ENCODE results near the gene IPO9. TPM values are rescaled to one million over a fixed set of nuclear protein-coding genes. Genes with fewer than 3 reads are reported as not detected.

The IPO9 gene
- total RNA-seq, 2 donors from 2014 or later = 10.7 to 15.6 TPM

GRCh38 chr1:201810466-201811216, 18.3 kb upstream of the IPO9 start:
- no peak for DNase-seq (ENCODE audit: low spot score)
- peaks cover 69% of the 10 kb centered on the region for H3K36me3 ChIP-seq
- TF ChIP-seq, protein P1, sequence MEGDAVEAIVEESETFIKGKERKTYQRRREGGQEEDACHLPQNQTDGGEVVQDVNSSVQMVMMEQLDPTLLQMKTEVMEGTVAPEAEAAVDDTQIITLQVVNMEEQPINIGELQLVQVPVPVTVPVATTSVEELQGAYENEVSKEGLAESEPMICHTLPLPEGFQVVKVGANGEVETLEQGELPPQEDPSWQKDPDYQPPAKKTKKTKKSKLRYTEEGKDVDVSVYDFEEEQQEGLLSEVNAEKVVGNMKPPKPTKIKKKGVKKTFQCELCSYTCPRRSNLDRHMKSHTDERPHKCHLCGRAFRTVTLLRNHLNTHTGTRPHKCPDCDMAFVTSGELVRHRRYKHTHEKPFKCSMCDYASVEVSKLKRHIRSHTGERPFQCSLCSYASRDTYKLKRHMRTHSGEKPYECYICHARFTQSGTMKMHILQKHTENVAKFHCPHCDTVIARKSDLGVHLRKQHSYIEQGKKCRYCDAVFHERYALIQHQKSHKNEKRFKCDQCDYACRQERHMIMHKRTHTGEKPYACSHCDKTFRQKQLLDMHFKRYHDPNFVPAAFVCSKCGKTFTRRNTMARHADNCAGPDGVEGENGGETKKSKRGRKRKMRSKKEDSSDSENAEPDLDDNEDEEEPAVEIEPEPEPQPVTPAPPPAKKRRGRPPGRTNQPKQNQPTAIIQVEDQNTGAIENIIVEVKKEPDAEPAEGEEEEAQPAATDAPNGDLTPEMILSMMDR (IDR thresholded peaks at IDR 0.05) = no peak

GRCh38 chr1:201813226-201813625, 15.7 kb upstream of the IPO9 start:
- no peaks in the 10 kb centered on the region for H3K27me3 ChIP-seq
- peaks cover 72% of the 10 kb centered on the region for H3K36me3 ChIP-seq
- no peaks in the 10 kb centered on the region for H3K4me1 ChIP-seq
- H3K4me3 ChIP-seq = no peak overlapping the region
- DNase-seq (ENCODE audit: low spot score) = no peak
- no peaks in the 10 kb centered on the region for H3K9me3 ChIP-seq
- H3K27ac ChIP-seq = no peak overlapping the region
- TF ChIP-seq, protein P1 (IDR thresholded peaks at IDR 0.05) = no peak

More at GRCh38 chr1:201810466-201811216, 18.3 kb upstream of the IPO9 start:
- Histone ChIP-seq H3K4me1 (no peaks in the 10 kb centered on the region), H3K4me3 (no peak overlapping the region), H3K27ac (no peak overlapping the region), H3K9me3 (no peaks in the 10 kb centered on the region), H3K27me3 (no peaks in the 10 kb centered on the region)

GRCh38 chr1:201816309-201816854, 12.6 kb upstream of the IPO9 start:
- H3K4me3 ChIP-seq = no peak overlapping the region
- DNase-seq (ENCODE audit: low spot score) = no peak
- peaks cover 67% of the 10 kb centered on the region for H3K36me3 ChIP-seq
- no peaks in the 10 kb centered on the region for H3K27me3 ChIP-seq
- H3K4me1 ChIP-seq = no peaks in the 10 kb centered on the region
- H3K27ac ChIP-seq = no peak overlapping the region
- H3K9me3 ChIP-seq = no peaks in the 10 kb centered on the region
- TF ChIP-seq, protein P1 (IDR thresholded peaks at IDR 0.05) = no peak

GRCh38 chr1:201818971-201819750, 9.8 kb upstream of the IPO9 start:
- Histone ChIP-seq H3K4me1 (no peaks in the 10 kb centered on the region), H3K4me3 (no peak overlapping the region), H3K9me3 (no peaks in the 10 kb centered on the region), H3K27me3 (no peaks in the 10 kb centered on the region), H3K27ac (no peak overlapping the region), H3K36me3 (peaks cover 50% of the 10 kb centered on the region)
- no peak for DNase-seq (ENCODE audit: low spot score)
- TF ChIP-seq, protein P1 (IDR thresholded peaks at IDR 0.05) = no peak

DNA sequence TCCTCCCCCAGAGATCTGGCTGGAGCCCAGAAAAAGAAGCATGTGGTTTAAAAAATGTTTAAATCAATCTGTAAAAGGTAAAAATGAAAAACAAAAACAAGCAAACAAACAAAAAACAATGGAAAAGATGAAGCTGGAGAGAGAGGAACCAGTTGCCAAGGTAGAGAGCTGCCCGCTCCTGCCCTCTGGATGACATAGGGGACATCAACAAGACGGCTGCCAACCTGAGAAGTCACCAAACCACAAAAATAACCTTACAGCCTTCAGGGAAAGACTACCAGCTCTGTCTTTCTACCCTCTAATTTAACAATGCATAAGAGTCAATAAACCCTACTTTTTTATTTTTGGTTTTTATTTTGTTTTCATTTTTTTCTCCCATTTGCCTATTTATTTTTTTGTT, 8.5 kb upstream of the IPO9 start:
- Histone ChIP-seq H3K4me3 (no peak overlapping the region), H3K4me1 (no peaks in the 10 kb centered on the region), H3K36me3 (peaks cover 50% of the 10 kb centered on the region), H3K27ac (no peak overlapping the region), H3K27me3 (no peaks in the 10 kb centered on the region), H3K9me3 (no peaks in the 10 kb centered on the region)
- TF ChIP-seq, protein P1 (IDR thresholded peaks at IDR 0.05) = no peak
- no peak for DNase-seq (ENCODE audit: low spot score)
